GM18870 (cell line): ENCODE results near the gene ETV4.

ENCODE experiments used
- ATAC-seq: cut with Tn5 transposase; IDR thresholded peaks from one replicate; pipeline ENCODE4 v1.9.1; 2021; ENCODE audit warnings: moderate library complexity; ENCODE audit not compliant: unreplicated experiment

ETV4 gene

DNA sequence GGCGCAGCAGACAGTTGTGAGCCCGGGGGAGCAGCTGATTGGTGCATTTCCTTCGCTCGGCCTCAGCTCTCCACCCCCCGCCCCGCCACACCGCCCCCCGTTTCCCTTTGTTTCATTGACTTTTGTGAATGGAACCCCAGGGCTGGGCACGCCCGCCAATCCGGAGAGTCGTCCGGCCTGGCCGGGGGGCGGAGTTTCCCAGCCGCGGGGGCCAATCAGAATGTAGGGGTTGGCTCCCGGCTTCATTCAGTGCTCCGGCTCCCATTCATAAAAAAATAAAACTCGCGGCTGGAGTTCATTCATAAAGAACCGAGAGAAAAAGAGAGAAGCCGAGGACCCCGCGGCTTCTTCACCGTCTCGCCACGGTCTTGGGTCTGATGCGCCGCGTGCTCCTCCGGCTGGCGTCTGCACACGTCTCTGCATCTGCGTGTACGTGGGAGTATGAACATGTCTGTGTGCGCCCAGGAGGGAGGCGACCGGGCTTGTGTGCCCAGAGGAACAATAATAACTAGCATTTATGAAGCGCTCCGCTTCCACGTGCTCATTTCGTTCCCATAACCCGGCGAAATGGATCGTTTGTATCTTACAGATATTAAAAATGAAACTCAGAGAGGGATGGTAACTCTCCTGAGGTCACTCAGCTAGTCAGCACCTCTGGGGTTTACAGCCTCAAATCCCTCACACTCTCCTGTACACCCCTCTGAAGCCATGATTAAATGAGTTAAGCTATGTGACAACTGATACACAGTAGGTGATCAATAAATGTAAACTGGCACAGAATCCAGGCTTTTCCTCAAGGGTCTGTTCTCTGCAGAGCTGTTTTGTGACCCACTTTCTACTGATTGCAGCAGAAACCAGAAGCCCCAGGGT, at the start of gene ETV4:
ETV4 (minus strand) TSS at position 22 of the 870 bp plus-strand sequence. CDS start 723 bp downstream, outside the sequence.
- no peak for ATAC-seq

DNA sequence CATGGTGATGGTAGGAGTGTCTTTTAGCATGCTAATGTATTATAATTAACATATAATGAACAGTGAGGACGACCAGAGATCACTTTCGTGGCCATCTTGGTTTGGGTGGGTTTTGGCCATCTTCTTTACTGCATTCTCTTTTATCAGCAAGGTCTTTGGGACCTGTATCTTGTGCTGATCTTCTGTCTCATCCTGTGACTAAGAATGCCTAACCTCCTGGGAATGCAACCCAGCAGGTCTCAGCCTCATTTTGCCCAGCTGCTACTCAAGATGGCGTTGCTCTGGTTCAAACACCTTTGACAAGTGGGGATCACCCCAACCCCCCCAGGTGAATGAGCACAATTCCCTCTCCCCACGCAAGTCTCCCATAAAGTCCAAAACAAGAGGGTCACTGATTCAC, 49.3 kb upstream of the ETV4 start:
- ATAC-seq, result no peak

DNA sequence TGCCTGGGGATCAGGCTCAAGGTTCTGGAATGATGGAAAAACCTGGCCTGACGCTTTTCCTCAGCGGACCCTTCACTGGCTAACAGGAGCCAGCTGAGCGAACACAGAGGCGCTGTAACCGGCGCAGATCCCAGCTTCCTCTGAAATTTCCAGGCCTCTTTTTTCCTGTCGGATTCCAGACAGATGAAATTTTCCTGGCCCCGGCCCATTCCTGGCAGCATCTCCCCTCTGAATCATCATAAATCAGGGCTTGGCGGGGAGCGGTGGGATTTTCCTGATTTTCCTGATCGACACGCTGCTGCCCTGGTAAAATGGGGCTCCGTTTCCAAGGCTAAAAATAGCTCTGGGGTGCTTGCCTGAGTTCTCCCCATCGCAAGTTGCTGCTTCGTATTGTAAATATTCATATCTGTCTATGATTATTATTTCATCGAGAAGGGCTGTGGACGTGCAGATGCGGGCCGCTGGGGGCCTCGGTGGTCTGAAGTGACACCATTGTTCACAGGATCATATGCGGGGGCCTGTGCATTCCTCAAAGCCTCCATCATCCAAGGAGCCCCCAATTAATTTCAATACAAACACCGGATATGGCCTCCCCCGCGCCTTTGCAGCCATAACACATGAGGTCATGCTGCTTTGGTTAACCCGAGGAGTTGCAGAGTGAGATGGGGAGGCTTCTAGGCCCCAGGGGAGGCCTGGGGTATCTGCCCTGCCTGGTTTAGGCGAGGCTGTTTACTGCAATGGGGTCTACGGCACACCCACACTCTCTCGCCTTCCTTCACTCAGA, 45.8 kb upstream of the ETV4 start:
- no peak for ATAC-seq

DNA sequence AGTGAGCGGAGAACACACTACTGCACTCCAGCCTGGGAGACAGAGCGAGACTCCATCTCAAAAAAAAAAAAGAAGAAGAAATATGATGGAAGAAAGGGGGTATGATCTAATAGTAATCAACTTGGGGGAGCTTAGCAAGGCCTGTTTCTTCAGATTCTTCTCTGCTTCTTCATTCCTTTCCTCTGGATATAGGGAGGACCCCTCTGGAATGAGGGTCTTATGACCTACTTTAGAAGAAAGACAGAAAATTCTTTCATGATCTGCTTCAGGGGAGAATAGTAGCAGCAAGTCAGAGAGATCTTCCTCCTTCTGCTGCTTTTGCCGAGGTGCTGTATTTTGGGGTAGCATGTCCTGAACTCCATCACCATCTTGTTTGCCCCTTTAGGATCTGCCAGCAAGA, 44.9 kb upstream of the ETV4 start:
- ATAC-seq, result no peak

DNA sequence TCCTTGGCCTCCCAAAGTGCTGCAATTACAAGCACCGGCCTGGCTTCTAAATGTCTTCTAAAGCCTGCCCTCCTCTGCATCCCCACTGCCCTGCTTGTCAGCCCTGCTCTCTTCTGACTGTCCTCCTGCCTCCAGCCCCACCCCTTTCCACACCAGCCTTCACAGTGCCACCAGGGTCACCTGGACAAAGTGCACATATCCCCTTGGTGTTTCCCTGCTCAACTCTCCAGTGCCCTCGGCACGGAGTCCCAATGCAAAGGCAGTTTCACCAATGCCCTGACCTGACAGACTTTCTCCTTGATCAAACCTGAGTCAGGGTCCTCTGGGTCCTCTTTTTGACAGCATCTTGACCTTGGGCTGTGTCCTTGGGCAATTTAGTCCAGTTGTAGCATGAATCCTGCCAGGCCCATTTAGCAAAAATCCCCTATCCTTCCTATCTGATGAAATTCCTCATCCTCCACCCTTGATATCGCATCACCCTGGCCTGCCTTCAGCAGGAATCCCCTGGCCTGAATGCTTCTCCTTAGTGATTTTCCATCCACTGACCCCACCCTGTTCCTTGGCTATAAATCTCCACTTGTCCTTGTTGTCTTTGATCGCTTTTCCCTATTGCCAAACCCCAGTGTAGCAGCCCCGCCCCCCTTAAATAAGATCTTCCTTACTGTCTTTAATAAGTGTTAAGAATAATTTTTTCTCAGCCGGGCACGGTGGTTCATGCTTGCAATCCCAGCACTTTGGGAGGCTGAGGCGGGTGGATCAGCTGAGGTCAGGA, 42.7 kb upstream of the ETV4 start:
- no peak for ATAC-seq

DNA sequence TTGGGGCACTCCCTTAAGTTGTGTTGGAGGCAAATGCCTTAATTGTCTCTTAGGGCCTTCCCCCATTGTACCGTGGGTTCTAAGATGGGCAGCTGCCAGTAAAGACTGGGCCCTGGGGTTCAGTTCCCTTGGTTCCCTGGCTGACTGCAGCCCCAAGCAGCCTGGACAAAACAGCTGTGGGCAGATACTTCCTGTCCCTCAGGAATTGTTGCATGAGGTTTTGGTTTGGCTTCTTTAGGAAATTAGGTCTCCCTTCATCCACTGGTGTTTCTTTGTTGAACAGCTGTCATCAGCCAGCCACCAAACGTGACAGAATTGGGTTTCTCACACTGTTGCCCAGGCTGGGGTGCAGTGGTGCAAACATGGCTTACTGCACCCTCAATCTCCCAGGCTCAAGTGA, 42.0 kb upstream of the ETV4 start:
- ATAC-seq, result no peak

DNA sequence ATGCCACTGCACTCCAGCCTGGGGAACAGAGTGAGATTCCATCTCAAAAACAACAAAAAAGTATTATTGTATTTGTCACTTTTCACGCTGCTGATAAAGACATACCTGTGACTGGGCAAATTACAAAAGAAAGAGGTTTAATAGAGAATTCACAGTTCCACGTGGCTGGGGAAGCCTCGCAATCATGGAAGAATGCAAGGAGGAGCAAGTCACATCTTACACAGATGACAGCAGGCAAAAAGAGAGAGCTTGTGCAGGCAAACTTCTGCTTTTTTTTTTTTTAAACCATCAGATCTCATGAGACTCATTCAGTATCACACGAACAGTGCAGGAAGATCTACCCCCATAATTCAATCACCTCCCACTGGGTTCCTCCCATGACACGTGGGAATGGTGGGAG, 41.5 kb upstream of the ETV4 start:
- ATAC-seq, result no peak

DNA sequence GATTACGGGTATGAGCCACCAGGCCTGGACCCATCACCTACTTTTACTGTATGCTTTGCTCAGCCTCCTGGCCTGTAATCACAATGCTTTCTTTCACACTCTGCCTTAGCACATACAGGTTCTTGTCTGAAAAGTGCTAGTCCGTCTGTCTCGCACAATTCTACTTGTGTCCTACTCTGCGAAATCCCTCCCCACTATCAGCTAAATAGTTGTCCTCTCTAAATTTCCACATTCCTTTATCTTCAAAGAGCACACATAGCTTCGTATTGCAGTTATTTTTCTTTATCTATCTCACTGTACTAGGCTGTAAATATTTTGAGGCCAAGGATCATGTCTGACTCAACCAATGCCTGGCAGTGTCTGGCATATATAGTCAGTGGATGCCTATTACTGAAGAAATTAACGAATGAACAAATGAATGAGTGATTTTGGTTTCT, 38.5 kb upstream of the ETV4 start:
- no peak for ATAC-seq

DNA sequence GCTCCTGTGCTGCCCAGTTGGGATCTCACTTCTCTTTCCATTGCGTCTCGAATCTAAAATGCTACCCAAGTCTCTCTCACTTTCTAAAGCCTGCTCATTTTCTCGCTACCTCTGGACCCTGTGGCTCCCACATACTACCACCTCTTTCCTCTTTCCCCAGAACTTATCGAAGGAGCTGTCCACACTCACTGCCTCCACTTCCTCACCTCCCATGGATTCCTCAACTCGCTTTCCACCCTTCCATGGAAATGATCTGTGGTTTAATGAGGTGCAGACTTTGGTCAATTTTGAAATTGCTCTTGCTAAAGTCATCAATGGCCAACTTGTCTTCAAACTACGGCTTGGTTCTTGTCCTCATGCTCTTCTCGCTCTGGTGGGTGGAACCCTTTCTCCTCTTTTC, 37.2 kb upstream of the ETV4 start:
- no peak for ATAC-seq

DNA sequence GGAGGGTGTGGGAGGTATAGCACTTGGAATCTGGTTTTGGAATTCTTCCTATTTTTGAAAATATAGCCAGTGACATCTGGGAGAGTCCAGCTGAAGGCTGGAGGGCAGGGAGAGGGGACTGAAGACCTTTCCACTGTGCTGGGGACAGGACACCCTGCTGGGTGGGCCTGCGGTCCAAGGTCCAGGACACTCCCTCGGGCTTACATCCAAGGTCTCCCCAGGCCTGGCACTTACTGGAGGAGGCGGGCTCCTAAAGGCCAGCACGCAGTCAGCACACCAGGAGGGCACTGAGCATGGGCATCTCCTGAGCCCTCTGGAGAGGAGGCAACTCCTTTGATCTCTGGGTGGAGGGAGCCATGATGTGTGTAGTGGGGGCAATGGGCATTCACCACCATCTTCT, 35.5 kb upstream of the ETV4 start:
- ATAC-seq, result no peak

DNA sequence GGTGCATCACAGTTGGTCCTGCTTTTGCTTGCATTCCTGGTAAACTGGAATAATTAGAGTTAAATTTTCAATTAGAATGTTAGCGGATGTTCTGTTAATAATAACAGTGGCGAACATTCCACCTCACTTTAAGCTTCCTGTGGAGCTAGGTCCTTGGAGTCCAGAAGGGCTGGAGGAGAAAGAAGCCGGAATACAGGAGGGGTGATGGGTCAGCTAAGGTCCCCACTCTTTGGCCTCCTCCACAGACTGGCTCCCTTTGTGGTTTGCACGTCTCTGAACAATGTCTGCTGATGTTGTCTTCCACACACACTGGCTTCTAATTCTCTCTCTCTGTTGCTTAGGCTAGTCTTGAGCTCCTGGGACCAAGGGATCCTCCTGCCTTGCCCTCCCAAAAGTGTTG, 35.0 kb upstream of the ETV4 start:
- no peak for ATAC-seq

DNA sequence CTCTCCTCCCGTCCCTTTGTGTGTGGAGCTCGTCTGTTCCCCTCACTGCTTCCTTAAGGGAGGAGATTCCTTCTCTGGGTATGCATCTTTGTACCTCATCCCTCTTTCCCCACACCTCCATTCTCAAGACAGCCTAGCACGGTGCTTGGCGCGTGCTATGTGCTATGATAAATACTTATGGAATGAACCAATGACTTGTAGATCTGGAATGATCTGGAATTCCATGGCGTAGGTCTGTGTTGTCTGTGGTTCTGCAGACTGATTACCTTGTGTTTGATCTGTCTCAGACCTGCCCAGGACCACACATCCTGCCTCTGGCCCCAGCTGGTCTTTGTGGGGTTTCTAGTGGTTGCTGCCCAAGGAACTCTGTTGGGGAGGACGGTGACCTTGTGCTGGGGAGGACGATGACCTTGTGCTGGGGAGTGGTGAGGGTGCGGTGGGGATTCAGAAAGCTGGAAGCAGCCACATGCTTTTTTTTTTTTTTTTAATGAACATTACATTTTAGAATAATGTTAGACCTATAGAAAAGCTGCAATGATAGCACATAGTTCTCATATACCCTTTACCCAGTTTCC, 33.5 kb upstream of the ETV4 start:
- no peak for ATAC-seq

DNA sequence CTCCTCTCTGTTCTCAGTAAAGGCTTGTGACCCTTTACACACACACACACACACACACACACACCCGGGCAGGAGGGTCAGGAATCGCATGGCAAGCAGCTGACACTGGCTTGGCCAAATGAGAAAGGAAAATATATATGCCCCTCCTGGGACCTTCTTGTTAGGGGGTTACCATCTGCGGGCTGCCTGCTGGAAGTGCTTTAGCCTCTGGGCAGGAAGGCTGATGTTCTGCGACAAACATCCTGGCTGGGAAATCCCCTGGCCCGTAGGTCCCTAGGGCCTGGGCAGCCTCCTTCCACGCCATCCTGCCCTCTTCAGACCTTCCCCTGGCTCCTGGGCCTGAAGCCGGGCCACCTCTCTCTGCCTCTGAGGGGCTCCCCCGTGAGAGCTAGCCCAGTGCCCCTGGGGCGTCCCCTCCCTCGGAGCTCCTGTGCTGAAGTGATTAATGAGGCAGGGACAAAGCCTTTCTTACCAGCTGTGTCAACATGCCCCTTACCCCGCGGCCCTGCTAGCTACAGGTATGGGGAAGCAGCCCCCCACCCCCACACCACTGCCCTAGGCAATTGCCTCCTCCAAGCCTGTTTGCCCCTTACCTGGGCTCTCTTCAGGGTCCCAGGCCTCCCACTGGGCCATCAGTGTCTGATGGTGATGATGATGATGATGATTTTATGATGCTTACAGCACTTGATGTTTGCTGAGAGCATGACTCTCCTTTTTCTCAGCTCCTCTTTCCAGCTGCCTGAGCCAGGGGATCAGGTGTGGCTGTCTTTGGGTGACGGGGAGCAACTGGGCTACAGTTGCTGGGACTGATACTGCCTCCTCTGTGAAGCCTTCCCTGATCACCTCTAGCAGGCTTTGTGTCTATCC, 32.8 kb upstream of the ETV4 start:
- no peak for ATAC-seq

DNA sequence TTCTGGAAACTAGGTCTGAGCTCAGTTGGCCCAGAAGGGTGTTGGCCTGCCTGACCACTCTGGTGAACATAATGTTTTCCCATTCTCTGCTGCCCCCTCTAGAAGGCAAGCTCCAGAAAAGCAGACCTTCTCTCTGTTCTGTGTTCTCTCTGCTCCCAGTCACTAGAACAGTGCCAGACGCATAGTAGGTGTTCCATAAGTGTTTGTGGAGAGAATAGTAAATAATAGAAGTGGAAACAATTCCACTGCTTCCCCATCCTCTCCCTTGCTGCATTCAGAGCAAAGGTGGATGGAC, 32.2 kb upstream of the ETV4 start:
- ATAC-seq, result no peak

DNA sequence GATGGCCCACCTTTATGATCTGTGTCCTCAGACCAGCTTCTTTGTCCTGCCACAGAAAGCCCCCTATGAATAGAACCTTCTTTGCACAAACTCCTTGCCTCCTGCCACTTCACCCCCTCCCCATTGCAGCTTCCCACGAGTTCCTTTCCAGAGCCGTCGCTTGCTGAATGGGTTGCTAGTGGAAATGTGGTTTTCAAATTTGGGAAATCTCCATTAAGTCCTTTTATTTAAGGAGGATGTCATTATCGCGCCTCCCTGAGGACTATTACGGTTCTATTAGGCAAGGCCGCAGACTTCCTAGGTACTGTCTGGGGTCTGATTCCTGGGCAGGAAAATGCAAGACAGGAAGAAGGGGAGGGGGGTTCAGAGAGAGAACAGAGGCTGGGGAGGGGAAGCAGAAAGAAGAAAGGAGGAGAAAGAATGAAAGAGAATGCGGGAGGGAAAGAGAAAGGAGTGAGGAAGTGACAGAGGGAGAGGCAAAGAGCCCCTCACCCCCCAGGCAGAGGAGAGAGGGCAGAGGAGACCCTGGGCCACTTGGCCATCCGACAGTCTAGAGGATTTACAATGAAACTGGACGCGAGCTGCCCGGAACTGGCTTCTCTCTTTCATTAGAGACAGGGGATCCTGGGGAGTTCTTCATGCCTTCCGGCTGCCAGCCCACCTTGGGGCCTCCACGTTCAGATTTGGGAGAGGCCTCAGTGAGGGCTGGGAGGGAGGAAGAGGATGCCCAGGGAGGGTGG, 31.7 kb upstream of the ETV4 start:
- ATAC-seq, result no peak

DNA sequence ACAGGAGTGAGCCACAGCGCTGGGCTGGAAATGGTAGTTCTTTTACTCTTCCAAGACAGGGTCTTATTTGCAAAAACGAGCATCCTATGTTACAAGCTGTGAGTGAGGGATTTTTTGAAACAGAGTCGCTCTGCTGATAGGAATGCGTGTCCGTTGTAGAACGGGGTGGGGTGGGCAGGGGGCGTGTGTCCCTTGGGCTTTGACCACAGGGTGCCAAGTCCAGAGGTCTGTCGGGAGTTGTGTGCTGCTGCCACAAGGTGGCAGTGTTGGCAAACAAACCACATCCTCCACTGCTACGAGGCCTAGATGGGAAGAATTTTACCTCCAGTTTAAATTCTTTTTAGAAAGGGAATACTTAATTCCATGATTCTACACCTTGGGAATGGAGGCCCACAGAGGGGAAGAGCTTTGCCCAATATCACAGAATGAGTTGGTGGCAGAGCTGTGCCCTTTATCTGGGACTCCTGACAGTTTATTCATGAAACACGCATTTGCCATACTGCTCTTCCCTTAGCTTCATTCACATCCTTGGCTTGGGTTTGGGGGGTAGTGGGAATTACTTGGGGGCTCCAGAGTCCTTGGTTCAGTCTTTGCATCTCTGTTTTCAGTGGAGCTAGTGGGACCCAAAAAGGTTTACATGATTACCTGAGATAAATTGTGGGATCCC, 30.6 kb upstream of the ETV4 start:
- no peak for ATAC-seq

DNA sequence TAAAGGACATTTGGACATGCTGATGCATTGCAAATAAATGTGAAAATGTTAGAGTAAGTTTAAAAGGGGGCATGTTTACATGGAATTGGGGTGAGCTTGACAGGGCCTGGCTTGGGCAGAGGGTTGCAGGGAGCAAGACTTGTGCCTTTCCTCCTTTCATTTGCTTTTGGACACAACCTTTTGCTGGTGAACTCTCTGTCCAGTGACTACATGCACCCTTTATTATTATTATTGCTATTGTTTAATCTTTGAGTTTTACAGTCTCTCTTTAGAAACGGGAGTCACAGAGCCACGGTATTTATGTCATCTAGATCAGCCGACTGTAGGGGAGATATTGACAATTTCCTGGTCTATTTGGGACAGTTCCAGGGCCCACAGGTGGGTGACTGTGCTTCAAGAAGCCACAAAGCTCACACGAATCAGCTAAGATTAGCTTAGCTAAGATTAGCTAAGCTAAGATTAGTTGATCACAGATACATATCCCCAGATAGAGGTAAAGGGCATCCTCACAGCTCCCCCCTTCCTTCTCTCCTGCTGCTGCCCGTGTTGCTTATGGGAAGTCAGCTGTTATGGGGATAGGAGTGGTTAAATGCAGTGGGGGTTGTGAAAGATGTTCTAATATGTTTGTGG, 28.9 kb upstream of the ETV4 start:
- no peak for ATAC-seq

DNA sequence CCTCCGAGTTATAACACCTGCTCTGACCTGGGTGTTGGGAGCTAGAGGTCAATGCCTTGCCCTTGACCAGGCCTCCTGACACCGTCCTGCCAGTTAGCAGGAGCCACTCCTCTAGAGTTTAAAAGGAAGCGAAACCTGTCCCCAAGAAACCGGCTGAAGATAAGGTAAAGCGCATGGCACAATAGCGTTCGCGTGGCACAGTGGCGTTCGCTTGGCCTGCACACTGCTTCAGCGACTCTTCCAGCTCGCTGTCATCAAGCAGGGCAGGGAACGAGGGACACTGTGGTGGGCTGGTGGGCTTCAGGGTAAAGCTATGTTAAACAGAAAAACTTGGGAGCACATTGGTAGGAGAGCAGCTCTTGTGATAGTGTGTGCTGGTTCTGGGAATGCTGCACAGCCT, 28.2 kb upstream of the ETV4 start:
- no peak for ATAC-seq
